EH (cell line): ENCODE measurements around the gene RAB40C.

ENCODE experiments used
- DNase-seq: peaks from one replicate; pipeline ENCODE4 v3.0.0-alpha.2; 2015; ENCODE audit warnings: low read depth

Gene RAB40C

DNA sequence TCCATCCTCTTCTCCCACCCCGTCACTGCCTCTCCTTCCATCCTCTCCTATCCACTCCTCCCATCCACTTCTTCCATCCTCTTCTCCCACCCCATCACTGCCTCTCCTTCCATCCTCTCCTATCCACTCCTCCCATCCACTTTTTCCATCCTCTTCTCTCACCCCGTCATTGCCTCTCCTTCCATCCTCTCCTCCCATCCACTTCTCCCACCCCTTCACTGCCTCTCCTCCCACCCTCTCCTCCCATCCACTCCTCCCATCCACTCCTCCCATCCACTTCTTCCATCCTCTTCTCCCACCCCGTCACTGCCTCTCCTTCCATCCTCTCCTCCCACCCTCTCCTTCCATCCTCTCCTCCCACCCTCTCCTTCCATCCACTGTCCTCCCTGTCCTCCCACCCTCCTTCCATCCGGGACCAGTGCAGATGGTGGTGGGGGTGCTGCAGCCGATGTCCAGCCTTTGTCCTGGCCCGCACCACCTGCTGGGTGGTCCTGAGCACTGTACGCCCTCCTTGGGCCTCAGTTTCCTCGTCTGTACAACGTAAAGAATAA, 42.0 kb downstream of the RAB40C start:
- DNase-seq, result no peak

DNA sequence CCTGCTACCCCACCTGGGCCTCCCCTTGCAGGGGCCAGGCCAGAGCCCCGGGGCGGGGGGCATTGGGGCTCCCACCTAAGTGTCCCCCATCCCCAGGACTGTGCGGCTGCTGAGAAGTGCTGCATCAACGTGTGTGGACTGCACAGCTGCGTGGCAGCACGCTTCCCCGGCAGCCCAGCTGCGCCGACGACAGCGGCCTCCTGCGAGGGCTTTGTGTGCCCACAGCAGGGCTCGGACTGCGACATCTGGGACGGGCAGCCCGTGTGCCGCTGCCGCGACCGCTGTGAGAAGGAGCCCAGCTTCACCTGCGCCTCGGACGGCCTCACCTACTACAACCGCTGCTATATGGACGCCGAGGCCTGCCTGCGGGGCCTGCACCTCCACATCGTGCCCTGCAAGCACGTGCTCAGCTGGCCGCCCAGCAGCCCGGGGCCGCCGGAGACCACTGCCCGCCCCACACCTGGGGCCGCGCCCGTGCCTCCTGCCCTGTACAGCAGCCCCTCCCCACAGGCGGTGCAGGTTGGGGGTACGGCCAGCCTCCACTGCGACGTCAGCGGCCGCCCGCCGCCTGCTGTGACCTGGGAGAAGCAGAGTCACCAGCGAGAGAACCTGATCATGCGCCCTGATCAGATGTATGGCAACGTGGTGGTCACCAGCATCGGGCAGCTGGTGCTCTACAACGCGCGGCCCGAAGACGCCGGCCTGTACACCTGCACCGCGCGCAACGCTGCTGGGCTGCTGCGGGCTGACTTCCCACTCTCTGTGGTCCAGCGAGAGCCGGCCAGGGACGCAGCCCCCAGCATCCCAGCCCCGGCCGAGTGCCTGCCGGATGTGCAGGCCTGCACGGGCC, 42.8 kb downstream of the RAB40C start:
- no peak for DNase-seq

- no peak for DNase-seq
These were observed 43.6 kb downstream of the RAB40C start for GRCh38 chr16:633336-634050.

GRCh38 chr16:634051-634670, 44.3 kb downstream of the RAB40C start:
- DNase-seq, result no peak

- no peak for DNase-seq
These were observed 45.1 kb downstream of the RAB40C start for GRCh38 chr16:634996-635395.

- no peak for DNase-seq
These were observed 45.8 kb downstream of the RAB40C start for GRCh38 chr16:635573-636205.

DNA sequence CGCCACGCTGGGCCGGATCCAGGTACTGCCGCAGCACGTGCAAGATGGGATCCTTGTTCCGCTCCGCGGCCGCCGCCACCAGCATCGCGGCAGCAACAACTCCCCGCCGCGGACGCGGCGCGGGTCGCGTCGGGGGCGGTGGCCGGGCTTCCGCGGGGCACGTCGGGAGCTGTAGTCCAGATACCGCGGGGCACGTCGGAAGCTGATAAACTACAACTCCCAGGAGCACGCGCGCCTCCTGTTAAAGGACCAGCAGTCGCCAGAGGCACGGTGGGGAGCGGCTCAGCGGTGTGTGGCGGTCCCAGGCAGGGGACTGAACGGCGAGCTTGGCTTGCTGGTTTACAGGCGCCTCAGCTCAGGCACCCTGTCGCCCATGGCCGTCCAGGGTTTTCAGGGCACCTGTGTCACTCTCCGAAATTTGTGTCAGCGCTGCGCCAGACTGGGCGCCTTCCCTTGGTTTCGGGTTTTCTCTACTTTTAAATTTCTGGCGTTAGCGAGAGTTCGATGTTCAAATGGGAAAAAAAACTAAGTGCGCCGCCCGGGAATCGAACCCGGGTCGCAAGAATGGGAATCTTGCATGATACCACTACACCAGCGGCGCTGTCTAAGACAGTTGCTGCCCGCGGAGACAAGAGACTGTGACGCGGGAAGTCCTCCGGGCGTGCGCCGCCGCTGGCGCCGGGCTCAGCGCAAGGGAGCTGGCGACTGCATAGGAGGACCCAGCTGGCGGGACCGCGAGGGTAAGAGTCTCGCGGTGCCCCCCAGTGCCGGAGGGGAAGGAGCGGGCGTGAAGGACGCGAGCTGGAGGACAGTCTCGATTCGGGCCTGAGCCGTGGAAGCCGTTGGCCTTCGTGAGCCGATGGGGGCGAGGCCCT, 46.6 kb downstream of the RAB40C start, which contains the start of gene METTL26:
Gene METTL26 (minus strand): TSS at position 100 of the 875 bp plus-strand sequence. CDS start 15 bp downstream, at position 85.
- peak; percentile 96 for DNase-seq

- peak; percentile 92 for DNase-seq
These were observed 47.5 kb downstream of the RAB40C start for GRCh38 chr16:637081-638018.

DNA sequence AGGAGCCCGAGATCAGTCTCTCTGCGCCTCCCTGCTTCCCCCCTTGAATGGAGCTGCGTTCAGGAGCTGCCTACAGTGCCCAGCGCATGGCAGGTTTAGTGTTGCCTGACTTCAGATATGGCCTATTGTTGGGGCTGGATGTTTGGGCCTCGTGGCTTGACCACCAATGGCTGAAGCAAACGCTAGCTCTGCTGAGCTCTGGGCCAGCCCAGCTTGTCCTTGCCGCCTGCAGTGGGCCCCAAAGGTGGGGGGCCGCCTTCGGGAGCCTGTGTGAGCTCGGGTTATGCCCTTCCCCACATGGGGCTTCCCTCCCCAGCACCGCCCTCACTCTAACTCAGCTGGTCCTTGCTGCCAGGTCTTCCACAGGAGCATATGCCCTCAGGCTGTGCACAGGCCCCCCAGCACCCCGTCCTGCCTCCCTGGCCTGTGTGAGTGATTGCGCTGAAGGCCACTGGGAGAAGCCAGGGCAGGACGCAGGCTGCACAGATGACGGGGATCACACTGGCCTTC, 48.2 kb downstream of the RAB40C start:
- DNase-seq, result no peak

GRCh38 chr16:638836-639235, 49.0 kb downstream of the RAB40C start:
- DNase-seq, result no peak

DNA sequence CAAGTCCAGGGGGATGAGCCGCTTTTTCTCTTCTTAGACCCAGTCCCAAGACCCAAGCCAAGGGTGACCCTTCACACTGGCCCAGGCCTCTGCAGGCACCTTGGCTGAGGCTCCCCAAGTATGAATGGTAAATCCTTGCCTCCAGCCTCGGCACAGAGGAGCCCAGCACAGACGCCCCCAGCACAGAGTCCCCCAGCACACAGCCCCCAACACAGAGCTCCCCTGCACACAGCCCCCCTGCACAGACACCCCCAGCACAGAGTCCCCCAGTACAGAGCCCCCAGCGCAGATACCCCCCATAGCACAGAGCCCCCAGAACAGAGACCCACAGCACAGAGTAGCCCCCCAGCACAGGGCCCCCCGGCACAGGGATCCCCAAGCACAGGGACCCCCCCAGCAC, 50.7 kb downstream of the RAB40C start:
- DNase-seq, result no peak

- DNase-seq, result peak; percentile 80
These were observed 51.7 kb downstream of the RAB40C start, which contains the start of gene MCRIP2 for GRCh38 chr16:641326-642188. Gene MCRIP2, plus strand, starts transcription at chr16:641828. Its CDS starts 164 bp downstream, at chr16:641992.

DNA sequence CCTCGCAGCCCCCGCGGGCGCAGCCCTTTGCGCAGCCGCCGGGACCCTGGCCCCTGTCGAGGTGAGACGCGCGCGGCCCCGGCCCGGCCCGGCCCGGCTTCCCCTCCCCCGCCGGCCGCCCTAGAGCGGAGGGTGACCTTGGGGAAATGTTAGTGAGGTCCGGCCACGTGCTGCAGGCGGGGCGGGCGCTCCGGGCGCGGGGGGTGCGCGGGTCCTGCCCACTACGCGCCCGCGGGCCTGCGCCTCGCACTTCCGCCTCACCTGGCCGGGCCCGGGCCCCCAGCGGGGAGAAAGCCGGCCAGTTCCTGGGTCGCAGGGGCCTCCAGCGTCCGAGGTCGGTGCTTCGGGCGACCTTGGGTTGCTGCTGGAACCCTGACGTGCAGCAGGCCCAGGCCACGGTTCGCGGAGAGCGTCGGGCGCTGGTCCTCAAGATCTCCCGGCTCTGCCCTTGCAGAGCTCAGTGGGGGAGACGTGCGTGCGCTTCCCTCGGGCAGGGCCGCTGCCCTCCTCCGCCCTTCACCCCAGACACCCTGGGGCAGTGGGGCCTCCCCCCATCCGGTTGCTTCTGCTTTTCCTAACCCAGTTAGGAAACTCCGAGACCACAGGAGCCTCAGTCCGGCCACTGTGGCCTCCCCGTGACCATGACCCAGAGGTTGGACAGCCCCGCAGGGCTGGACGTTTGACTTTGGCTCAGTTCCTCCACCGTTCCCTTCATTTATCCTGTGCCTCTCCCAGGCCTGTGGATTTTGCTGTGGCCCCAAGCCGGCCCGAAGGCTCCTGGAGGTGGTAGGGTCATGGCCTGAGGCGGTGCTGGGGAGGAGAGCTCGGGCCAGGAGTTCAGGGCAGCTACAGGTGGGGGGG, 52.6 kb downstream of the RAB40C start:
- peak; percentile 31 for DNase-seq

GRCh38 chr16:643050-643368, 53.1 kb downstream of the RAB40C start:
- DNase-seq, result no peak

DNA sequence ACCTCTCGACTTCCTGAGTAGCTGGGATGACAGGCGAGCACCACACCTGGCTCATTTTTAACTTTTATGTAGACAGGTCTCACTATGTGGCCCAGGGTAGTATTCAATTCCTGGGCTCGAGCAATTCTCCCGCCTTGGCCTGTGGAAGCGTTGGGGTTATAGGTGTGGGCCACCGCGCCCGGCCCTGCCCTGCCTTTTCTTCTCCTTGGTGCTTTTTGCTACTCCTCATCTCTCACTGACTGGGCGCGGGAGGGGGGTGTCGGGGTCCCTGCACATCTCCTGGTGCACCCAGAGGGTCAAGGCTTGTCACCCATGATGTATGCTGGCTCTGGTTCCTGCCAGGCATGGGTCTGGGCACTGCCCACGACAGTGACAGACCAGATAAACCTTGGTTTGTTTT, 54.7 kb downstream of the RAB40C start:
- DNase-seq, result no peak

GRCh38 chr16:645852-646678, 56.2 kb downstream of the RAB40C start:
- no peak for DNase-seq

- DNase-seq, result no peak
These were observed 56.9 kb downstream of the RAB40C start for GRCh38 chr16:646679-647172.
